ENCODE measurements around the gene RGL1.

RGL1 gene

GRCh38 chr1:183926983-183927382 lies 122.1 kb downstream of the RGL1 start:
- no peak for DNase-seq
- in situ Hi-C loops (cut with MboI; ENCODE audit: low pct_unique_long_range_greater_than_20kb, low sequenced_read_pairs) = no loop called here

- in situ Hi-C loops (cut with MboI; ENCODE audit: low pct_unique_long_range_greater_than_20kb, low sequenced_read_pairs) = no loop called here
- no peak for DNase-seq
Observed at GRCh38 chr1:183931646-183932271, 126.8 kb downstream of the RGL1 start.

- in situ Hi-C loops (cut with MboI; ENCODE audit: low pct_unique_long_range_greater_than_20kb, low sequenced_read_pairs) = no loop called here
- no peak for DNase-seq
Observed at GRCh38 chr1:183932412-183932811, 127.5 kb downstream of the RGL1 start.

DNA sequence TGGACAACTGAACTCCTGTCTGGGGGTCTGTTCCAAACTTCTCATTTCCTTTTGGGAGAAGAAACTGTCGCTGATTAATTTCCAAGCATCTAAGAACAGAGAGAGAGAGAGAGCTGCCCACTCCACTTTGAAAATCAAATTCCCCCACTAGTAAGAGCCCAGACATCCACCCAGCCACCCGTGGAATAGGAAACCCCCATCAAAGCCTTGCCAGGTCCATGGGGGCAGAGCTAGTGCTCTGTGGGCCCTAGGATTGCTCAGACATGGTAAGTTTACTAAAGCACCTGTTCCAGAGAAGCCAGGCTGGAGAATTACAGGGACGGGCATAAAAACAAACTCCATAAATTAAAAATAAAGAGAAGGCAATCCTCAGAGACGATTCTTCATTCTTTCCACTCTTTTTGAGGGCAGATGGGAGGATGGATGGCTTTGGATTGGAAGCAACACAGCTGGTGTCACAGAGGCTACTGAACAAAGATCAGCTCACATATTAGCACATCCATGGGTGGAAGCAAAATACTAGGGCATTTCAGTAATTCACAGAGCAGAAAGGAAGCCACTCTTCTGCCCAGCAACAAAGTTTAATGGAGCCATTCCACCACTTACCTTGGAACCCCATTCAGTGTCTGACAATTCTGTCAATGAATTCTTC lies 128.7 kb downstream of the RGL1 start:
- DNase-seq = no peak
- in situ Hi-C loops (cut with MboI; ENCODE audit: low pct_unique_long_range_greater_than_20kb, low sequenced_read_pairs) = no loop called here

GRCh38 chr1:183934314-183934713 lies 129.4 kb downstream of the RGL1 start:
- DNase-seq = no peak

DNA sequence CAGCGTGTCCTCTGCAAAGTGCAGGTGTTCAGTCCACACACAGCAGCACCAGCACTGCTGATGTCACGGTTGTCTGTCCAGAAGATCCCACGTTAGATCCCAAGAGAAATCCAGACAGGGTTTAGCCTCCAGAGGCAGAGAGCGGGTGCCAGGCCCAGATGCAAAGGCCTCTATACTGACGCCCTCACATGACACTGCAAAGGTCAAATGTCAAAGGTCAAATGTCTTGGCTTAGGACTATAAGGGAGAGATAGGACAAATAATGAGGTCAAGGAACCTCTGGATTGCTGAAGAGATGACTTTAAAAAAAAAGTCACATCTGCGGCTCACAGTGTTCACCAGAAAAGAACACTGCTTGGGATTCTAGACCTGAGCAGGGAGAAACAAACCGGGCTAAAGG lies 131.1 kb downstream of the RGL1 start:
- in situ Hi-C loops (cut with MboI; ENCODE audit: low pct_unique_long_range_greater_than_20kb, low sequenced_read_pairs) = no loop called here
- no peak for DNase-seq

More at GRCh38 chr1:183934314-183934713, 129.4 kb downstream of the RGL1 start:
- in situ Hi-C loops (cut with MboI; ENCODE audit: low pct_unique_long_range_greater_than_20kb, low sequenced_read_pairs) = no loop called here

DNA sequence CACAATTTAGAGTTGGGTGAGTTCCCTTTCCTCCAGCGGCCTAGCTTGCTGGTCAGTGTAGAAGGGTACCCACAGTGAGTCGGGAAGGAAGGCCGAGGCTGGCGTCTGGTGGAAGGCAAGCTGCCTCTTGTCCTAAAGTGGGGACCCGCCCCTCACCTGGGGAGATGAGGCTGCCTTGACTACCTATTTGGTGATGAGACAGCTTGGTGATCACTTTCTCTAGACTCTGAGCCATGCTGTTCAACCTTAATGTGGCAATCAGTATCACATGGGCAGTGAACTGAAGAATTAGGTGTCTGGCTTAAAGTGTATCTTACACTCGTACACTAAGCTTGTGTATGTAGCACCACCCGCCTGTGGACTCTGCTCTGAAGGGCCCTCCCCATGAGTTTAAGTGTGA lies 131.9 kb downstream of the RGL1 start:
- in situ Hi-C loops (cut with MboI; ENCODE audit: low pct_unique_long_range_greater_than_20kb, low sequenced_read_pairs) = no loop called here

DNA sequence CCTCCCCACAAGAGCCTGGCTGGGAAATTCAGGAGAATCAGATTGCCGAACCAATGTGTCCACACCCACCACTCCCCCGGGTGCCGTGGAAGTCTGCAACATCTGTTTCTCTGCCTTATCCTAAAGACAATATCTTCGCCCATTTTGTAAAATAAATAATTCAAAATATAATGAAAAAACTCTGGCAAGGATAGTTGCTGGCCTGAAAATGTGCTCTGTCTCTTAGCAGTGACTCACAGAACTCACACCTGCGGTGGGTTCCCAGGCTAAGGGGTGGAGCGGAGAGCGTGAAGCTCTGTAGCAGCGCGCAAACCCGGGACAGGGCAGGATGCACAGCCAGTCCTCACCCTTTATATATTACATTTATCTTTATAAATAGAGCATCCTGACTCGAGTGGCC lies 132.7 kb downstream of the RGL1 start:
- in situ Hi-C loops (cut with MboI; ENCODE audit: low pct_unique_long_range_greater_than_20kb, low sequenced_read_pairs) = no loop called here
- no peak for DNase-seq

More for the DNA sequence above, 131.9 kb downstream of the RGL1 start:
- DNase-seq = no peak

- in situ Hi-C loops (cut with MboI; ENCODE audit: low pct_unique_long_range_greater_than_20kb, low sequenced_read_pairs) = no loop called here
- no peak for DNase-seq
Observed at GRCh38 chr1:183941001-183941400, 136.1 kb downstream of the RGL1 start.

DNA sequence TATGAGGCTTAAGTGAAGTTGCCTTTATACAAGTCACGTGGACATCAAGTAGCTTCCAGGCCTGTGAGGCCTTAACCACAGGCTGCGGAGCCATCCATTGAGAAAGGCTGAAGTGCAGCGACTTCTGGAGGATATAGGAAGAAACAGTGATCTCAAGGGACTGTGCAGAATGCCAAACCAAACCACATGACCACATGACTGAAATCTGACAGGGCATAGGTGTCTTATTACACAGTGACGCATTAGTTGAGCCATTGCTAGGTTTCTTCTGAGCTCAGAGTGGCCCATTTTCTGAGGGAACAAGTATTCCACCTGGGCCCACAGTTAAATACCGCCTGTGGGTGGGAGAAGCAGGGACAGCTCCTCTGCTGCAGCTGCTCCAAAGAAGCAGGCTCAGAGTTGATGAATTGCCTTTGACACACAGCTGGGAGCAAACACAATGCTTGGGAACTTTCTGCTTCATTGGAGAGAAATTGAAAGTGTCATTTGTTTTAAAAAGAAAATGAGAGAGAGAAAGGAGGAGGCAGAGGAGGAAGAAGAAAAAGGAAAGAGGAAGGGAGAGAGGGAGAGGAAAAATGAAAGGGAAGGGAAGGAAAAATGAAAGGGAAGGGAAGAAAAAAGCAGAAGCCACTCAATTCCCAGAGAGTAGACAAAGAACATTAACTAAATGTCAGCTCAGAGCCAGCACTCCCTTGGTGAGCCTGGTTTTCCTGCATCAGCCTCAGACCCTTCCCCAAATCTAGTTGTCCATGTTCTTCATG lies 138.2 kb downstream of the RGL1 start:
- peak; percentile 72 for DNase-seq
- in situ Hi-C loops (cut with MboI; ENCODE audit: low pct_unique_long_range_greater_than_20kb, low sequenced_read_pairs) = no loop called here

- DNase-seq = peak; percentile 37
- in situ Hi-C loops (cut with MboI; ENCODE audit: low pct_unique_long_range_greater_than_20kb, low sequenced_read_pairs) = no loop called here
Observed at GRCh38 chr1:183945428-183946319, 140.8 kb downstream of the RGL1 start.

- in situ Hi-C loops (cut with MboI; ENCODE audit: low pct_unique_long_range_greater_than_20kb, low sequenced_read_pairs) = no loop called here
- no peak for DNase-seq
Observed at GRCh38 chr1:183946320-183946613, 141.3 kb downstream of the RGL1 start.

- DNase-seq = no peak
- in situ Hi-C loops (cut with MboI; ENCODE audit: low pct_unique_long_range_greater_than_20kb, low sequenced_read_pairs) = no loop called here
Observed at GRCh38 chr1:183947988-183948387, 143.1 kb downstream of the RGL1 start.

GRCh38 chr1:183952101-183952500 lies 147.2 kb downstream of the RGL1 start:
- DNase-seq = no peak
- in situ Hi-C loops (cut with MboI; ENCODE audit: low pct_unique_long_range_greater_than_20kb, low sequenced_read_pairs) = no loop called here

GRCh38 chr1:183953031-183953430 lies 148.1 kb downstream of the RGL1 start:
- in situ Hi-C loops (cut with MboI; ENCODE audit: low pct_unique_long_range_greater_than_20kb, low sequenced_read_pairs) = no loop called here
- DNase-seq = no peak

DNA sequence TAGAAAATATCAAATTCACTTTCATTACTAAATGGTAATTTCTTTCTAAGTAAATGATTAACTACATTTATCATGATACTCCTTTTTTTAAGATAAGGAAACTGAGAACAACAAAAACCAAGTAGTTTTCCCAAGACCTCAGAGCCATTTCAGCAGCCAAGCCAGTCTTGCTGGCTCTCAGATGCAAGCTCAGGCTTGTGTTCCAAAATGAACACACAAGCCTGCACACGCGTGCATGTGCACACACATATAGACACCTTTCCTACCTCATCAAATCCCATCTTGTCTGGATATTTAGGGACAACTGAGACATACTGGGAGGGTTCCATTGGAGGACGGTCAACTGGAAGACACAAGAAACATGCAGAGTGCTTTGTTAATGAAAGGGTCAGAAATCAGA lies 149.6 kb downstream of the RGL1 start:
- no peak for DNase-seq

GRCh38 chr1:183956559-183957188 lies 151.8 kb downstream of the RGL1 start:
- peak; percentile 69 for DNase-seq
- in situ Hi-C loops (cut with MboI; ENCODE audit: low pct_unique_long_range_greater_than_20kb, low sequenced_read_pairs) = no loop called here

More for the DNA sequence above, 149.6 kb downstream of the RGL1 start:
- in situ Hi-C loops (cut with MboI; ENCODE audit: low pct_unique_long_range_greater_than_20kb, low sequenced_read_pairs) = no loop called here

- in situ Hi-C loops (cut with MboI; ENCODE audit: low pct_unique_long_range_greater_than_20kb, low sequenced_read_pairs) = no loop called here
- no peak for DNase-seq
Observed at GRCh38 chr1:183957216-183957830, 152.4 kb downstream of the RGL1 start.

DNA sequence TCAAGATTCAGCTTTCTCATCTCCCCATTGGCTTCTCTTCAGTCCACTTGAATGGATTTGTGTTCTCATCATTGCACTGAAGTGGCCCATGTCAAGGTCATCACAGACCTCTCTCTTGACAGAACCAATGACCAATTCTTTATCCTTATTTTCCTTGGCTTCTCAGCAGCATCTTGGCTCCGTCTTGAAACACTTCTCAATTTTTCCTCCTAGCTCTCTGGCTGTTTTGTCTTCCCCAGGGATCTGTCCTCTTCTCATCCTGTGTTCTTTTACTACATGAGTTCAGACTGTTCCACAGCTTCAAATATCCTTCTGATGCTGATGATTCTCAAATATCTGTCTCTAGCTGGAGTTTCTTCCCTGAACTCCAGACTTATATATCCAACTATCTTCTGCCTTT lies 154.0 kb downstream of the RGL1 start:
- in situ Hi-C loops (cut with MboI; ENCODE audit: low pct_unique_long_range_greater_than_20kb, low sequenced_read_pairs) = no loop called here
- DNase-seq = no peak

Measured in KBM-7 (cell line).